Heart left ventricle (tissue), 13 donors: ENCODE data around the gene GUF1.

Experiments used
- CTCF ChIP-seq, 12 donors: fragments of 200-600 bp; sonication (generic) in 4 of 12; IDR thresholded peaks; one replicate each; pipeline versions ENCODE4 v1.5.0 to v1.8.0; 2018 to 2022; ENCODE audit warnings: antibody characterized with exemption in 12 of 12, mild to moderate bottlenecking in 5 of 12
- POLR2A ChIP-seq, 2 donors: fragments of 450-650 bp; IDR thresholded peaks; one replicate each; pipeline ENCODE4 v1.6.1; 2017; ENCODE audit warnings: antibody characterized with exemption in 2 of 2, mild to moderate bottlenecking in 2 of 2, moderate library complexity in 2 of 2
- donor health status: ischemic (EF 13 %, LVEDD 7.1; RV severe dilation, severe dysfunction).
- donor health status: DM: no; HTN: yes; CAD: no.
- donor health status: DM: no; HTN: no; CAD: no.
- donor health status: ischemic (EF 25% LVEDD 6.9; RV normal size, moderate dysfunction).
- donor health status: ischemic (EF 25% LVEDD 5.7; RV mildly dilated, moderate dysfunction).
- donor health status: ischemic (EF 35%, LVEDD 5.7; RV mildly dilated, moderate dysfunction).
- donor health status: nonischemic (EF 11% LVEDD 7.7; RV severe dilation, severe dysfunction).
- donor health status: DM: yes; HTN: yes; CAD: no.
- donor health status: PGD.
- donor health status: ischemic (EF 29% LVEDD 5.4; RV normal size, mild dysfunction).
- donor health status: nonischemic (EF 23%, LVEDD 6.1; RV moderate dilation, normal function).

- no peak for TF ChIP-seq CTCF (IDR thresholded peaks at IDR 0.05)
- TF ChIP-seq POLR2A (IDR thresholded peaks at IDR 0.05) = no peak
Measured at GRCh38 chr4:44704673-44705072, 26.5 kb downstream of the GUF1 start.
